GM12892 (cell line): ENCODE measurements around the gene CD101.

ENCODE experiments used
- POLR2A ChIP-seq: IDR thresholded peaks from 2 replicates; pipeline ENCODE4 v1.6.1; 2011; ENCODE audit warnings: low read depth, low read length, control low read depth
- TAF1 ChIP-seq: IDR thresholded peaks from 2 replicates; pipeline ENCODE4 v1.6.1; 2011; ENCODE audit warnings: low read depth, mild to moderate bottlenecking, control low read depth, low read length, borderline replicate concordance

DNA sequence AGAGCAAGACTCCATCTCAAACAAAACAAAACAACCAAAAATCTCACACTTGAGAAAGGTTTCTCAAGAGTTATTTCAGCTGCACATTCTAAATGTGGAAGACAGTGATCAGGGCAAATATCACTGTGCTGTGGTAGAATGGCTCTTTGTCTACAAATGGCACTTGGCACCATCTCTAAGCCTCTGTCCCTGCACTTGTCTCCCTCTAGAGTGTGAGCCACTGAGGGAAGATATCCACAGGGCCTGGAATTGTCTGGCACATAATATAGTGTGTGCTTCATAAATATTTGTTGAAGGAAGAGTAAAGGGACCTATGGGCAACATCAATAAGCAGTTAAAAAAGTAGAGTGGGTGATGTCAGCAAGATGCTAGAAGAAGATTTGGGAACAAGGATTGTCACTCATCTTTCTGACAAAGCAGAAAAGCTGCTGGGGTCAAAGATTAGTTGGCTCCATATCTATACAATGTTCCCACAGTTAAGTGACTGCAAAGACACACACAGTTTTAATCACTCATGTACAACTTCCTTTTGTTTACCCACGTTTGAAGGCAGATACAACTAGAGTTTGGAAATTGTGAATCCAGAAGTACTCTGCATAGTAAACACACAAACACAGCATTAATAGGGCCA is 19.1 kb downstream of the CD101 start:
- TF ChIP-seq TAF1: no peak
- TF ChIP-seq POLR2A: no peak
